ENCODE measurements around the gene CRELD2. TPM values are rescaled to one million over a fixed set of nuclear protein-coding genes. Genes with fewer than 3 reads are reported as not detected.

The CRELD2 gene
- total and polyA plus RNA-seq, 3 experiments from 2014 or later, result 49.4 to 53.2 (median 50.7) TPM

- DNase-seq, result no peak
- Mint-ChIP-seq H3K4me3 (peak overlapping the region in 2 of 7 donors; percentile 65 to 76), H3K27me3 (no peaks in the 10 kb centered on the region), H3K9me3 (no peaks in the 10 kb centered on the region), H3K36me3 (peaks cover 0 to 16% (median 3%) of the 10 kb centered on the region in 3 donors), H3K27ac (peak overlapping the region in 6 of 8 donors; percentile 46 to 93 (median 82)), H3K4me1 (peaks cover 26 to 44% (median 30%) of the 10 kb centered on the region in 3 donors)
- no peaks in the 10 kb centered on the region for H3K36me3 ChIP-seq (ENCODE audit: insufficient read depth, low read length)
- H3K4me3 ChIP-seq (ENCODE audit: low read length), result no peak overlapping the region
- no peaks in the 10 kb centered on the region for H3K9me3 ChIP-seq (ENCODE audit: low read length)
- no peaks in the 10 kb centered on the region for H3K27me3 ChIP-seq (ENCODE audit: insufficient read depth, low read length, poor library complexity, severe bottlenecking)
- no peak overlapping the region for H3K27ac ChIP-seq (ENCODE audit: low read depth, low read length)
- POLR2A ChIA-PET, result no interaction called here
- CTCF ChIA-PET, result no interaction called here
- peaks cover 18% of the 10 kb centered on the region for H3K4me1 ChIP-seq (ENCODE audit: insufficient read depth, low read length)
Observed at GRCh38 chr22:49924113-49924833, 5.8 kb downstream of the CRELD2 start.

DNA sequence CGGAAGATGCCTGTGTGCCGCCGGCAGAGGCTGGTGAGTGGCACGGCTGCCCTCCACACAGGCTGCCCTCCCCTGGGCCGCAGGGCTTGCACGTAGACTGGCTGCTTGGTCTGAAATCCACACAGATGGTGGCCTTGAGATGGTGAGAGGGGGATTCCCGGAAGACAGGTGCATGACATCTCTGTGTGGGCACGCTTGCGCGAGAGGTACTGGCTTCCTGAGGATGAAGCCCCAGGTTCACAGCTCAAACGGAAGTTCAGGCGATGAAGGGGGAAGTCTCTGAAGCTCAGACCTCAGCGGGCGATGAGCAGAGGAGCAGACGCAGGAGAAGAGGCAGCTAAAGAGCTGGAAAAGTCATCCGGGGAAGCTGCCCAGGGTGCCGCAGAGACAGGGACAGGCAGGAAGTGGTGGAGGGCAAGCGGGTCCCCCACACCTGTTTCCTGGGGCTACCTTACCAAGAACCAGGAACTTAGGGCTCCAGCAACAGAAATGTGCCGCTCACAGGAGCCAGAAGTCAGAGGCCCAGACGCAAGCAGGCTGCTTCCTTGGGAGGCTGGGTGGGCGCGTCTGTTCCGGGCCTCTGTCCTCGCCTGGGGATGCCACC, 7.2 kb downstream of the CRELD2 start:
- peaks cover 16 to 42% (median 25%) of the 10 kb centered on the region in 3 donors for H3K4me1 Mint-ChIP-seq
- CTCF ChIA-PET, result interaction anchor here (0.8 to 1.3 kb wide), 5 partner anchors 67 to 266 kb away, joined by 3 to 10 read pairs (median 3); no protein-coding TSS in a partner anchor

GRCh38 chr22:49926916-49927315, 8.5 kb downstream of the CRELD2 start:
- H3K27ac ChIP-seq (ENCODE audit: low read depth, low read length), result no peak overlapping the region
- Mint-ChIP-seq H3K27me3 (no peaks in the 10 kb centered on the region), H3K27ac (peak overlapping the region; percentile 54 to 95 (median 88)), H3K4me3 (peak overlapping the region in 3 of 7 donors; percentile 28 to 56 (median 39)), H3K4me1 (peaks cover 24 to 54% (median 32%) of the 10 kb centered on the region in 3 donors), H3K36me3 (peaks cover 0 to 3% (median 3%) of the 10 kb centered on the region in 3 donors), H3K9me3 (no peaks in the 10 kb centered on the region)
- ChIA-PET POLR2A (no interaction called here), CTCF (interaction anchor here (1.1 to 2.2 kb wide), 2 partner anchors 98 to 103 kb away, joined by 4 to 10 read pairs; no protein-coding TSS in a partner anchor)
- peaks cover 37% of the 10 kb centered on the region for H3K4me1 ChIP-seq (ENCODE audit: insufficient read depth, low read length)
- H3K4me3 ChIP-seq (ENCODE audit: low read length), result no peak overlapping the region
- no peaks in the 10 kb centered on the region for H3K36me3 ChIP-seq (ENCODE audit: insufficient read depth, low read length)
- no peaks in the 10 kb centered on the region for H3K27me3 ChIP-seq (ENCODE audit: insufficient read depth, low read length, poor library complexity, severe bottlenecking)
- DNase-seq, result no peak
- no peaks in the 10 kb centered on the region for H3K9me3 ChIP-seq (ENCODE audit: low read length)

More for the DNA sequence above, 7.2 kb downstream of the CRELD2 start:
- Mint-ChIP-seq H3K36me3 (peaks cover 0 to 8% (median 3%) of the 10 kb centered on the region in 3 donors), H3K9me3 (no peaks in the 10 kb centered on the region), H3K27me3 (no peaks in the 10 kb centered on the region), H3K4me3 (peak overlapping the region; percentile 61 to 94 (median 78)), H3K27ac (peak overlapping the region; percentile 93 to 99 (median 97))
- Histone ChIP-seq H3K27me3 (ENCODE audit: insufficient read depth, low read length, poor library complexity, severe bottlenecking) (no peaks in the 10 kb centered on the region), H3K4me1 (ENCODE audit: insufficient read depth, low read length) (peaks cover 26% of the 10 kb centered on the region), H3K27ac (ENCODE audit: low read depth, low read length) (peak overlapping the region; percentile 69), H3K9me3 (ENCODE audit: low read length) (no peaks in the 10 kb centered on the region), H3K4me3 (ENCODE audit: low read length) (peak overlapping the region; percentile 49), H3K36me3 (ENCODE audit: insufficient read depth, low read length) (no peaks in the 10 kb centered on the region)
- POLR2A ChIA-PET, result interaction anchor here (0.9 to 1.0 kb wide), 2 partner anchors 35 to 37 kb away, joined by 4 read pairs; partner anchors contain the start of gene PIM3
- peak; percentile 61 to 86 (median 82) for DNase-seq

GRCh38 chr22:49927483-49928184, 9.2 kb downstream of the CRELD2 start:
- peak overlapping the region in 2 of 7 donors; percentile 39 to 84 for H3K4me3 Mint-ChIP-seq
- Histone ChIP-seq H3K9me3 (ENCODE audit: low read length) (no peaks in the 10 kb centered on the region), H3K4me3 (ENCODE audit: low read length) (no peak overlapping the region), H3K36me3 (ENCODE audit: insufficient read depth, low read length) (no peaks in the 10 kb centered on the region), H3K4me1 (ENCODE audit: insufficient read depth, low read length) (peaks cover 37% of the 10 kb centered on the region), H3K27ac (ENCODE audit: low read depth, low read length) (no peak overlapping the region), H3K27me3 (ENCODE audit: insufficient read depth, low read length, poor library complexity, severe bottlenecking) (no peaks in the 10 kb centered on the region)
- H3K9me3 Mint-ChIP-seq, result no peaks in the 10 kb centered on the region
- CTCF ChIA-PET, result interaction anchor here (1.1 to 2.2 kb wide), 2 partner anchors 98 to 102 kb away, joined by 4 to 10 read pairs; no protein-coding TSS in a partner anchor
- no peaks in the 10 kb centered on the region for H3K27me3 Mint-ChIP-seq
- H3K4me1 Mint-ChIP-seq, result peaks cover 24 to 54% (median 31%) of the 10 kb centered on the region in 3 donors
- H3K27ac Mint-ChIP-seq, result peak overlapping the region in 7 of 8 donors; percentile 54 to 90 (median 81)
- no peak for DNase-seq
- POLR2A ChIA-PET, result no interaction called here
- peaks cover 0 to 3% (median 2%) of the 10 kb centered on the region in 3 donors for H3K36me3 Mint-ChIP-seq

DNA sequence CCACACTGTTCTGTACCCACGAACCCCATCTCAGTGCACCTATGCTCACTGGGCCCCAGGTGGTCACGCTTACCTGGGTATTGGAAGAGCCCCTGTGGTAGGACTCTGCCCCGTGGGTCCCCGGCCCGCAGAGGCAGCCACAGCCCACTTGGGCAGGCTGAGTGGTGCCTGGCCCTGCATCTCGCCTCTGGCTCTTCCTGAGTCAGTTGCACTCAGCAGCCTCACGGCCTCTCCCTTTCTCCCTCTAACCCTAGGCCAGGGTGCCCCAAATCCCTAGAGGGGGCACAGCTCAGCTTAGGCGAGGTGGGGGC, 9.7 kb downstream of the CRELD2 start:
- CTCF ChIA-PET, result interaction anchor here (2.2 kb wide), 1 partner anchor 102 kb away, joined by 10 read pairs; no protein-coding TSS in a partner anchor
- peaks cover 37% of the 10 kb centered on the region for H3K4me1 ChIP-seq (ENCODE audit: insufficient read depth, low read length)
- no peak overlapping the region for H3K27ac ChIP-seq (ENCODE audit: low read depth, low read length)
- Mint-ChIP-seq H3K9me3 (no peaks in the 10 kb centered on the region), H3K4me3 (peak overlapping the region in 2 of 7 donors; percentile 24 to 84), H3K36me3 (peaks cover 0 to 3% (median 2%) of the 10 kb centered on the region in 3 donors), H3K27ac (peak overlapping the region in 1 of 8 donors; percentile 17), H3K4me1 (peaks cover 27 to 57% (median 33%) of the 10 kb centered on the region in 3 donors), H3K27me3 (no peaks in the 10 kb centered on the region)
- no peak for DNase-seq
- no peaks in the 10 kb centered on the region for H3K36me3 ChIP-seq (ENCODE audit: insufficient read depth, low read length)
- POLR2A ChIA-PET, result interaction anchor here (0.5 kb wide), 1 partner anchor 53 kb away, joined by 6 read pairs; no protein-coding TSS in a partner anchor
- H3K9me3 ChIP-seq (ENCODE audit: low read length), result no peaks in the 10 kb centered on the region
- H3K27me3 ChIP-seq (ENCODE audit: insufficient read depth, low read length, poor library complexity, severe bottlenecking), result no peaks in the 10 kb centered on the region
- no peak overlapping the region for H3K4me3 ChIP-seq (ENCODE audit: low read length)

DNA sequence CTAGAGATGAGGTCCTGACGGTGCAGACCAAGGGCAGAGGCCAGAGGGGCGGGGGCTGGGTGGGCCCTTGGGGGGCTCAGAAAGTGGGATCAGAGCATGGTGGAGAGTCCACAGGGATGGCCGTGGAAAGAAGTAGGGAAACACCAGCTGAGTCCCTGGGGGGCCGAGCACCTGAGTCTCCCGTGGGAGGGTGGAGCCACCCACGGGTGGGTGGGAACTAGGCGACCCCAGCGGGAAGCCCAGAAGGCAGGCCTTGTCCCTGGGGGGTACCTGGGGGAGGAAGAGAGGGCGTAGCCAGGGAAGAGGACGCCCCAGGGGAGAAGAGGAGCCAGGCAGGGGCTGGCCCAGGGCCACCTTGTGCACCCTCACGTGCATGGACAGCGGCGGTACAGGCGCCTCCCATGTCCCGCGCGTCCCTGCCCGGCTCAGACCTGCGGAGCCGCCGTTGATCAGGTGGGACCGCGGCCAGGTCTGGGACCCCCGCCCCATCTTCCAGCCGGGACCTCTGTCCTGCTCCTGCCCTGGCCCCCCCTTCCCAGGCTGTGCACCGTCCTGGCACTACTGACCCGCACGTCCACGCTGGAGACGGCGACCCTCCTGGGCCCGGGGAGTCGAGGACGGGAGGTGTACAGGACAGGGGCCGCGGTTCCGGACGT, 10.2 kb downstream of the CRELD2 start:
- H3K27ac Mint-ChIP-seq, result peak overlapping the region in 2 of 8 donors; percentile 58 to 84
- H3K27ac ChIP-seq (ENCODE audit: low read depth, low read length), result no peak overlapping the region
- H3K4me1 ChIP-seq (ENCODE audit: insufficient read depth, low read length), result peaks cover 37% of the 10 kb centered on the region
- H3K4me3 Mint-ChIP-seq, result no peak overlapping the region
- no peaks in the 10 kb centered on the region for H3K27me3 ChIP-seq (ENCODE audit: insufficient read depth, low read length, poor library complexity, severe bottlenecking)
- DNase-seq, result no peak
- CTCF ChIA-PET, result no interaction called here
- H3K27me3 Mint-ChIP-seq, result no peaks in the 10 kb centered on the region
- H3K9me3 ChIP-seq (ENCODE audit: low read length), result no peaks in the 10 kb centered on the region
- H3K4me3 ChIP-seq (ENCODE audit: low read length), result no peak overlapping the region
- H3K9me3 Mint-ChIP-seq, result no peaks in the 10 kb centered on the region
- POLR2A ChIA-PET, result interaction anchor here (0.5 kb wide), 1 partner anchor 53 kb away, joined by 6 read pairs; no protein-coding TSS in a partner anchor
- peaks cover 0 to 2% (median 0%) of the 10 kb centered on the region in 3 donors for H3K36me3 Mint-ChIP-seq
- no peaks in the 10 kb centered on the region for H3K36me3 ChIP-seq (ENCODE audit: insufficient read depth, low read length)
- peaks cover 29 to 55% (median 35%) of the 10 kb centered on the region in 3 donors for H3K4me1 Mint-ChIP-seq

GRCh38 chr22:49929211-49929979, 11.0 kb downstream of the CRELD2 start:
- no peaks in the 10 kb centered on the region for H3K27me3 Mint-ChIP-seq
- DNase-seq, result peak; percentile 73 to 78 (median 74)
- Histone ChIP-seq H3K36me3 (ENCODE audit: insufficient read depth, low read length) (no peaks in the 10 kb centered on the region), H3K27ac (ENCODE audit: low read depth, low read length) (no peak overlapping the region), H3K9me3 (ENCODE audit: low read length) (no peaks in the 10 kb centered on the region), H3K4me3 (ENCODE audit: low read length) (no peak overlapping the region), H3K27me3 (ENCODE audit: insufficient read depth, low read length, poor library complexity, severe bottlenecking) (no peaks in the 10 kb centered on the region), H3K4me1 (ENCODE audit: insufficient read depth, low read length) (peaks cover 41% of the 10 kb centered on the region)
- H3K36me3 Mint-ChIP-seq, result peaks cover 0 to 2% (median 0%) of the 10 kb centered on the region in 3 donors
- H3K27ac Mint-ChIP-seq, result peak overlapping the region in 2 of 8 donors; percentile 52 to 84
- CTCF ChIA-PET, result interaction anchor here (0.6 to 3.1 kb wide), 8 partner anchors 38 to 219 kb away, joined by 3 to 40 read pairs (median 6); no protein-coding TSS in a partner anchor
- H3K4me1 Mint-ChIP-seq, result peaks cover 29 to 49% (median 33%) of the 10 kb centered on the region in 3 donors
- H3K4me3 Mint-ChIP-seq, result no peak overlapping the region
- H3K9me3 Mint-ChIP-seq, result no peaks in the 10 kb centered on the region
- POLR2A ChIA-PET, result interaction anchor here (1.3 kb wide), 1 partner anchor 31 kb away, joined by 4 read pairs; the partner anchor contains the start of gene PIM3

All from CD8-positive, alpha-beta memory T cell (primary cell).